Gastrocnemius medialis (tissue), 4 donors: ENCODE results near the gene HLA-E. TPM values are rescaled to one million over a fixed set of nuclear protein-coding genes. Genes with fewer than 3 reads are reported as not detected.
A peak's percentile ranks its signal among the peaks of the same experiment; 100 is the strongest.

Experiments used
- ATAC-seq, 2 donors: fragments of 150-250 bp; one replicate each; pipeline ENCODE4 v1.9.1; 2016
- DNase-seq, 2 donors: peaks; one replicate each; pipeline ENCODE4 v3.0.0-alpha.2; 2019
- H3K27ac ChIP-seq, 4 donors: fragments of 200-600 bp; sonication (generic); 1 replicate in 1 of 4; 2 replicates in 3 of 4; pipeline ENCODE4 v1.5.1; 2016 to 2018; ENCODE audit warnings: mild to moderate bottlenecking in 2 of 4, moderate library complexity in 1 of 4
- H3K27me3 ChIP-seq, 3 donors: fragments of 200-600 bp; sonication (generic) in 2 of 3; 1 replicate in 1 of 3; 2 replicates in 2 of 3; pipeline versions ENCODE4 v1.5.1 to v1.6.0; 2016 to 2019; ENCODE audit warnings: mild to moderate bottlenecking in 1 of 3, moderate library complexity in 1 of 3
- H3K36me3 ChIP-seq, 2 donors: fragments of 200-600 bp; sonication (generic) in 1 of 2; one replicate each; pipeline ENCODE4 v1.5.1; 2017 to 2018
- H3K4me1 ChIP-seq, 2 donors: fragments of 200-600 bp; sonication (generic) in 1 of 2; one replicate each; pipeline ENCODE4 v1.5.1; 2016 to 2017; ENCODE audit warnings: mild to moderate bottlenecking in 2 of 2
- H3K4me3 ChIP-seq, 4 donors: fragments of 200-600 bp; sonication (generic) in 3 of 4; 1 replicate in 1 of 4; 2 replicates in 3 of 4; pipeline ENCODE4 v1.5.1; 2016 to 2019; ENCODE audit warnings: mild to moderate bottlenecking in 2 of 4
- H3K9me3 ChIP-seq, 3 donors: fragments of 200-600 bp; sonication (generic) in 2 of 3; 1 replicate in 1 of 3; 2 replicates in 2 of 3; pipeline ENCODE4 v1.5.1; 2016 to 2019
- POLR2A ChIP-seq, 2 donors: fragments of 450-650 bp; IDR thresholded peaks; one replicate each; pipeline ENCODE4 v1.6.1; 2017; ENCODE audit warnings: antibody characterized with exemption in 2 of 2, mild to moderate bottlenecking in 2 of 2, moderate library complexity in 2 of 2
- in situ Hi-C, 4 donors: fragments of 200-750 bp; cut with MboI; loops; one replicate each; pipeline versions ENCODE4 v1.15.0 to v1.8.0; 2017; ENCODE audit warnings: low sequenced_read_pairs in 4 of 4
- intact Hi-C: fragments of 100-400 bp; cut with DNase I; formaldehyde crosslinking; loops from one replicate; pipeline ENCODE4 v1.15.1; 2023; ENCODE audit warnings: low total_unique reads
- total RNA-seq, 4 donors: library from RNA; depleted of rRNA; stranded (reverse); fragments of >200 nt; gene quantifications; one replicate each; pipeline versions ENCODE4 v1.1.0 to v1.2.3, GENCODE V29; 2016
- TF ChIP-seq, protein P1 (sequence below), 5 experiments: fragments of 450-650 bp in 3 of 5; fragments of 200-600 bp in 2 of 5; sonication (generic) in 2 of 5; IDR thresholded peaks in 4 of 5; conservative IDR thresholded peaks in 1 of 5; 1 replicate in 4 of 5; 2 replicates in 1 of 5; pipeline ENCODE4 v1.5.1; 2016 to 2019; ENCODE audit warnings: antibody characterized with exemption in 5 of 5, mild to moderate bottlenecking in 3 of 5, moderate library complexity in 3 of 5

The HLA-E gene
- total RNA-seq, 4 donors from 2014 or later: 135 to 248 (median 157) TPM

- Histone ChIP-seq H3K9me3 (no peaks in the 10 kb centered on the region), H3K27ac (peak overlapping the region in 3 of 4 donors; percentile 48 to 59 (median 53)), H3K4me1 (peaks cover 5 to 13% of the 10 kb centered on the region in 2 donors), H3K27me3 (no peaks in the 10 kb centered on the region), H3K4me3 (no peak overlapping the region), H3K36me3 (peaks cover 0 to 9% of the 10 kb centered on the region in 2 donors)
- in situ Hi-C loops (loop anchor here in 2 of 4 donors (5.0 to 25.0 kb wide), 2 partner anchors 61 to 544 kb away; no protein-coding TSS in a partner anchor), intact Hi-C loops (loop anchor here (5.0 kb wide), 4 partner anchors 56 to 544 kb away; partner anchors contain the start of genes DHX16 and HLA-E)
- DNase-seq (no peak), ATAC-seq (no peak)
- TF ChIP-seq POLR2A (IDR thresholded peaks at IDR 0.05): no peak
- TF ChIP-seq, protein P1, sequence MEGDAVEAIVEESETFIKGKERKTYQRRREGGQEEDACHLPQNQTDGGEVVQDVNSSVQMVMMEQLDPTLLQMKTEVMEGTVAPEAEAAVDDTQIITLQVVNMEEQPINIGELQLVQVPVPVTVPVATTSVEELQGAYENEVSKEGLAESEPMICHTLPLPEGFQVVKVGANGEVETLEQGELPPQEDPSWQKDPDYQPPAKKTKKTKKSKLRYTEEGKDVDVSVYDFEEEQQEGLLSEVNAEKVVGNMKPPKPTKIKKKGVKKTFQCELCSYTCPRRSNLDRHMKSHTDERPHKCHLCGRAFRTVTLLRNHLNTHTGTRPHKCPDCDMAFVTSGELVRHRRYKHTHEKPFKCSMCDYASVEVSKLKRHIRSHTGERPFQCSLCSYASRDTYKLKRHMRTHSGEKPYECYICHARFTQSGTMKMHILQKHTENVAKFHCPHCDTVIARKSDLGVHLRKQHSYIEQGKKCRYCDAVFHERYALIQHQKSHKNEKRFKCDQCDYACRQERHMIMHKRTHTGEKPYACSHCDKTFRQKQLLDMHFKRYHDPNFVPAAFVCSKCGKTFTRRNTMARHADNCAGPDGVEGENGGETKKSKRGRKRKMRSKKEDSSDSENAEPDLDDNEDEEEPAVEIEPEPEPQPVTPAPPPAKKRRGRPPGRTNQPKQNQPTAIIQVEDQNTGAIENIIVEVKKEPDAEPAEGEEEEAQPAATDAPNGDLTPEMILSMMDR (IDR thresholded peaks at IDR 0.05 in 4 of 5, conservative IDR thresholded peaks at IDR 0.05 in 1 of 5): no peak
These were observed 53.6 kb downstream of the HLA-E start for GRCh38 chr6:30542915-30543314.

Other genes starting within 250 kb of the HLA-E start
- 10 to 100 TPM; 12.3 to 21.5 (median 14.9) TPM for gene TRIM39, start 162.6 kb upstream of the HLA-E start, total RNA-seq
- gene RPP21, start 144.4 kb upstream of the HLA-E start, total RNA-seq: 100 to 1,000 TPM in 1 of 4 donors, 10 to 100 TPM in 3; 44.5 to 103 (median 85.4) TPM
- gene GNL1, start 67.0 kb downstream of the HLA-E start, total RNA-seq: 10 to 100 TPM; 13.2 to 16.0 (median 14.9) TPM
- gene PRR3, start 67.8 kb downstream of the HLA-E start, total RNA-seq: 1 to 10 TPM in 3 of 4 donors, under 1 TPM in 1; 0.75 to 1.6 (median 1.3) TPM
- 100 to 1,000 TPM in 3 of 4 donors, 10 to 100 TPM in 1; 55.8 to 122 (median 111) TPM for gene ABCF1, start 81.9 kb downstream of the HLA-E start, total RNA-seq
- 10 to 100 TPM; 24.1 to 31.5 (median 27.0) TPM for gene PPP1R10, start 127.7 kb downstream of the HLA-E start, total RNA-seq
- gene MRPS18B, start 128.3 kb downstream of the HLA-E start, total RNA-seq: 100 to 1,000 TPM; 155 to 211 (median 167) TPM
- gene ATAT1, start 137.4 kb downstream of the HLA-E start, total RNA-seq: 1 to 10 TPM in 2 of 4 donors, under 1 TPM in 2; 0.73 to 7.8 (median 1.7) TPM
- 10 to 100 TPM; 11.2 to 24.9 (median 19.8) TPM for gene C6orf136, start 157.6 kb downstream of the HLA-E start, total RNA-seq
- 10 to 100 TPM; 39.1 to 74.8 (median 49.4) TPM for gene DHX16, start 183.5 kb downstream of the HLA-E start, total RNA-seq
- gene PPP1R18, start 197.1 kb downstream of the HLA-E start, total RNA-seq: 10 to 100 TPM in 3 of 4 donors, 1 to 10 TPM in 1; 4.4 to 16.9 (median 12.4) TPM
- gene NRM, start 201.5 kb downstream of the HLA-E start, total RNA-seq: 1 to 10 TPM in 3 of 4 donors, under 1 TPM in 1; 0.32 to 2.0 (median 1.4) TPM
- 1 to 10 TPM; 3.6 to 8.9 (median 6.2) TPM for gene MDC1, start 227.8 kb downstream of the HLA-E start, total RNA-seq
- 100 to 1,000 TPM in 3 of 4 donors, 10 to 100 TPM in 1; 79.7 to 294 (median 193) TPM for gene TUBB, start 230.8 kb downstream of the HLA-E start, total RNA-seq